ENCODE measurements around the gene UBL4A. TPM values are rescaled to one million over a fixed set of nuclear protein-coding genes. Genes with fewer than 3 reads are reported as not detected.

UBL4A gene
- 47.5 and 56.1 TPM in 2 replicates for total RNA-seq

DNA sequence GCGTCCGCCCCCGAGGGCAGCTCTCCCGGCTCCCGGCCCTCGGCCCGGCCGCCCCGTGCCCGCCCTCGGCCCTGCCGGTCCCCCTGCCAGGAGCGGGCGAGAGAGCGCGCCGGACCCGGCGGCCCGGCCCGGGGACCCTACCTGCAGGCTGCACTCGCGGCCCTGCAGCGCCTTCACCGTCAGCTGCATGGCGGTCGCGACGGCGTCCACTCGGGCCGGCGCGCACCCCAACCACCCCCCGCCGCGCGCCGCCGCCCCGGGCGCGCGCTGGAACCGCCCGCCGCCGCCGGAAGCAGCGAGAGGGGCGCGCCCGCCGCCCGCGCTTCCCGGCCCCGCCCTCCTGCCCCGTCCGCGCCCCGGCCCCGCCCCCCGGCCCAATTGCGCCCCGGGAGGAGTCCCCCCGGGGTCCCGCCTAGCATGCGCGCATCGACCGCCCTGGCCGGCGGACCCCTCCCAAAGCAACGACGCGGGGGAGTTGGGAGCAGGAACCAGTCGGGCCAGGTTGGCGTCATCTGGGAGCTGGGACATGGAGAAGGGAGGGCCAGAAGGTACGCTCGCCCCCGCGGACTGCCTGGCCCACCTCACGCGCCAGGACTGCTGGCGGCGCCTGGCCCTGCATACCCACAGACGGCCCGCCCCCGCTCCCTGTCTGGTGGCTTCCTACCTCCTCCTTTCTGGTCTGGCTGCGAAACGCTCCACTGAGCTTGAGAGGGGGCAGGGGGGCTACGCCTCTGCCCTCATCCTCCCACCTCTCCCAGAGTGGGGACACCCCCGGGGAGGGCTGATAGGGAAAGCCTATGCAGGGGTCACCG, at the start of gene UBL4A:
Gene UBL4A, minus strand, starts transcription at position 220 of the 812 bp plus-strand sequence. Its CDS starts 31 bp downstream, at position 189.
- no peak for DNase-seq (ENCODE audit: low read depth, low spot score)

DNA sequence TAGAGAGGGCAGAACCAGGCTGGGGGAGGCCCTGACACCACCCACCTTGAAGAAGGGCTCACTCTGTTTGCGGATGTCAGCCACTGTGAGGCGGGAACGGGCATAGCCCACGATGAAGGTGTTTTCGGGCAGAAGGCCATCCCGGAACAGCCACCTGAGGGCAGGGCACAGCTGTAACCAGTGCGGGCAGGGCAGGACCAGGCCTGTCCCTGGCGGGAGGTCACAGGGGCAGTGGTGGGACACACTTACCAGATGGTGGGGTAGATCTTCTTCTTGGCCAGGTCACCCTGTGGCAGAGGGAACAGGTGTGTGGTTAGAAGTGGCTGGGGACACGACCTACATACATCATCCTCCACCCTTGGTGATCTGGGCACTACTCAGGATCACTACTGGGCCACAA, 49.5 kb upstream of the UBL4A start:
- no peak for DNase-seq (ENCODE audit: low read depth, low spot score)

- peak; percentile 47 for DNase-seq (ENCODE audit: low read depth, low spot score)
Observed at GRCh38 chrX:154534526-154535322, 48.3 kb upstream of the UBL4A start.

DNA sequence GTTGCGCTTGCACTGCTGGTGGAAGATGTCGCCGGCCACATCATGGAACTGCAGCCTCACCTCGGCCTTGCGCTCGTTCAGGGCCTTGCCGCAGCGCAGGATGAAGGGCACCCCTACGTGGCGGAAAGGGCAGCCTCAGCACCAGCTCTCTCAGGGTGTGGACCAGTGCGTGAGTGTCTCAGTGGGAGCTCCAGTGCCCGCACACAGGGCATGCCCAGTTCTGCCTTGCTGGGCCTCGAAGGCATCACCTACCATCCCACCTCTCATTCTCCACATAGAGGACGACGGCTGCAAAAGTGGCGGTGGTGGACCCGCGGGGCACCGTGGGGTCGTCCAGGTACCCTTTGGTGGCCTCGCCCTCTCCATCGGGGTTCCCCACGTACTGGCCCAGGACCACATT, 46.3 kb upstream of the UBL4A start:
- DNase-seq (ENCODE audit: low read depth, low spot score), result no peak

GRCh38 chrX:154531626-154532025, 45.2 kb upstream of the UBL4A start:
- no peak for DNase-seq (ENCODE audit: low read depth, low spot score)

DNA sequence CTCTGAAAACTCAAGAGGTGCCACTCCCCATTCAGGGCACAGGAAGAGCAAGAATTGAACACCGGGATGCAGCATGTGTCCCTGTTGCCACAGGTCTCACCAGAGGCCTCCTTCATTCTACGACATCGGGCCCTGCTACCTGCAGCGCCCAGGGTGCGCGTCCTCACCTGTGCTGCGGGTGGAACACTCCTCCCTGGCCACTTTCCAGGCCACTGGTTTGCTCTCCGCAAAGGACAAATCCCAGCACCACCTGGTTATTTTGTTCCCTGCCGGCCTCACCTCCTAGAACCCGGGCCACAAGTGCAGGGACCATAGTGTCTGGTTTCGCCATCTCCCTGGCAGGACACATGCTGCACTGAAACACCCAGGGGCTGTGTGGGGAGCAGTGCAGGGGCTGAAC, 43.9 kb upstream of the UBL4A start:
- DNase-seq (ENCODE audit: low read depth, low spot score), result no peak

DNA sequence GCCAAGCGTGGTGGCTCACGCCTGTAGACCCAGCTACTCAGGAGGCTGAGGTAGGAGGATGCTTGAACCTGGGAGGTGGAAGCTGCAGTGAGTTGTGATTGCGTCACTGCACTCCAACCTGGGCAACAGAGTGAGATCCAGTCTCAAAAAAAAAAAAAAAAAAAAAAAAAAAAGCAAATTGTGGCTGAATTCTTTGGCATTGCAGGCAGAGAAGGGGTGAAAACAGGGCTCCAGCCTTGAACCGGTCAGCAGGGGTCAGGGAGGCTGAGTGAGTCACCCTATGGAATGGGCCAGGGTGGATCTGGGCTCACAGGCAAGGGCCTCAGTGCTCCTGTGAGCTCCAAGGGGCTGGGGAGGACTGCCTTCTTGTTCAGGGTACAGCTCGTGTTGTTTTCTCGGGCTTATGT, 42.8 kb upstream of the UBL4A start:
- no peak for DNase-seq (ENCODE audit: low read depth, low spot score)

- DNase-seq (ENCODE audit: low read depth, low spot score), result no peak
Observed at GRCh38 chrX:154526901-154527675, 40.7 kb upstream of the UBL4A start.

- DNase-seq (ENCODE audit: low read depth, low spot score), result no peak
Observed at GRCh38 chrX:154525606-154526490, 39.4 kb upstream of the UBL4A start.

- DNase-seq (ENCODE audit: low read depth, low spot score), result no peak
Observed at GRCh38 chrX:154519389-154519788, 33.0 kb upstream of the UBL4A start.

- no peak for DNase-seq (ENCODE audit: low read depth, low spot score)
Observed at GRCh38 chrX:154517101-154517781, 30.8 kb upstream of the UBL4A start.

GRCh38 chrX:154516656-154517100, 30.3 kb upstream of the UBL4A start:
- no peak for DNase-seq (ENCODE audit: low read depth, low spot score)

- DNase-seq (ENCODE audit: low read depth, low spot score), result peak; percentile 63
Observed at GRCh38 chrX:154515966-154516655, 29.7 kb upstream of the UBL4A start, which contains the start of gene FAM3A. Gene FAM3A, minus strand, starts transcription at chrX:154516232. Its CDS starts 460 bp downstream, at chrX:154515772.

GRCh38 chrX:154515090-154515965, 28.9 kb upstream of the UBL4A start:
- DNase-seq (ENCODE audit: low read depth, low spot score), result no peak

GRCh38 chrX:154513716-154514115, 27.3 kb upstream of the UBL4A start:
- no peak for DNase-seq (ENCODE audit: low read depth, low spot score)

GRCh38 chrX:154512879-154513553, 26.6 kb upstream of the UBL4A start:
- no peak for DNase-seq (ENCODE audit: low read depth, low spot score)

DNA sequence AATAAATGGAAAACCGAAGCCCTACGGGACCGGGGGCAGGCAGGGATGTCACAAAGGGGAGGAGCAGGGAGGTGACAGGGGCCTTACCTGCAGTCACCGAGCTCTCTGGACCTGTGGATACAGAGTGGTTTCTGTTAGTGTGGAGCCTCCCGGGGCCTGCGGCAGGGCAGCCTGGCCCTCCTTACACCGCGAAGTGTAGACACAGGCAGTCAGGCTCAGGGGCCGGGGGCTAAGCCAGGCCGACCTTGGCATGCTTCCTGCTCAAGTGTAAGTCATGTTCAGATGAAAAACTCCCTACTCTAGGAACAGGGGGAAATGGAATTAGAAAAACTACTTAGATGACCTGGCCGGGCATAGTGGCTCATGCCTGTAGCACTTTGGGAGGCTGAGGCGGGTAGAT, 25.3 kb upstream of the UBL4A start:
- no peak for DNase-seq (ENCODE audit: low read depth, low spot score)

DNA sequence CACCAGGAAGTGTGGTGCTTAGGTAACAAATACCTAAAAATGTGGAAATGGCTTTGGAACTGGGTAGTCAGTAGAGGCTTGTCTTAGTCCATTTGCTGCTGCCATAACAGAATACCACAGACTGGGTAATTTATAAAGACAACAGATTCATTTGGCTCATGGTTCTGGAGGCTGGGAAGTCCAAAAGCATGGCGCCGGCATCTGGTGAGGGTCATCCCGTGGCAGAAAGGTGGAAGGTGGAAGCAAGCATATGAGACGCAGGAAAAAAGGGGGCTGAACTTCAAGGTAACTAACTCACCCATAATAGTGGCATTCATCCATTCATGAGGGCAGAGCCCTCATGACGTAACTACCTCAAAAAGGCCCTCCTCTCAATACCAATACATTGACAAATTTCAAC, 23.0 kb upstream of the UBL4A start:
- no peak for DNase-seq (ENCODE audit: low read depth, low spot score)

Data from pulmonary artery endothelial cell (primary cell).